A549 treated with GW870086 at 1 μM for 4 hours (cell line): ENCODE results near the gene GEMIN4. TPM values are rescaled to one million over a fixed set of nuclear protein-coding genes. Genes with fewer than 3 reads are reported as not detected.

ENCODE experiments used
- total RNA-seq: library from RNA; stranded (reverse); fragments of 200-300 nt; extraction: Qiagen RNA extraction; gene quantifications from 5 replicates; pipeline ENCODE4 v1.2.3, GENCODE V29; 2022; ENCODE audit warnings: low read depth

Gene GEMIN4
- total RNA-seq = 53.1 to 60.8 TPM (median 58.4 TPM) in 5 replicates

GRCh38 chr17:752002-752619 lies at the start of gene GEMIN4:
TSS of gene GEMIN4 (minus strand) at chr17:752264. CDS start at chr17:752142, 122 bp downstream.

GRCh38 chr17:781805-782731 lies 30.0 kb upstream of the GEMIN4 start, which contains the start of the genes GLOD4 and MRM3:
TSS of gene GLOD4 (minus strand) at chr17:782280. CDS start at chr17:782255, 25 bp downstream.
TSS of gene MRM3 (plus strand) at chr17:782353. CDS start at chr17:782379, 26 bp downstream.

GRCh38 chr17:732067-732901 lies 19.8 kb downstream of the GEMIN4 start, which contains the start of gene TLCD3A:
TSS of gene TLCD3A (plus strand) at chr17:732596. CDS start at chr17:732648, 52 bp downstream.

Other genes starting within 250 kb of the GEMIN4 start
- 22.6 to 26.5 TPM (median 24.1 TPM) in 5 replicates for gene VPS53, start 37.4 kb downstream of the GEMIN4 start, total RNA-seq
- gene TLCD3A, start 19.7 kb downstream of the GEMIN4 start, total RNA-seq = 50.0 to 57.0 TPM (median 54.5 TPM) in 5 replicates
- gene GLOD4, start 30.0 kb upstream of the GEMIN4 start, total RNA-seq = 97.0 to 120 TPM (median 99.0 TPM) in 5 replicates
- gene MRM3, start 30.1 kb upstream of the GEMIN4 start, total RNA-seq = 41.2 to 52.5 TPM (median 42.9 TPM) in 5 replicates
- gene NXN, start 227.5 kb upstream of the GEMIN4 start, total RNA-seq = 19.6 to 28.8 TPM (median 25.9 TPM) in 5 replicates
- 27.2 to 31.9 TPM (median 28.8 TPM) in 5 replicates for gene TIMM22, start 244.9 kb upstream of the GEMIN4 start, total RNA-seq